ENCODE results near the gene RNF34. TPM values are rescaled to one million over a fixed set of nuclear protein-coding genes. Genes with fewer than 3 reads are reported as not detected.

Gene RNF34
- total and polyA plus RNA-seq, 10 donors: 20.8 to 62.6 (median 52.0) TPM

- H3K27ac ChIP-seq: no peak overlapping the region
- DNase-seq: no peak
- H3K9me3 ChIP-seq: peaks cover 0 to 6% (median 0%) of the 10 kb centered on the region in 8 donors
- WGBS, 5 donors: 94 to 99% (median 97%) methylated on average over 6 of the region's 6 CpGs
- H3K4me1 ChIP-seq: peaks cover 0 to 42% (median 15%) of the 10 kb centered on the region in 6 donors
- no peaks in the 10 kb centered on the region for H3K27me3 ChIP-seq (replicated peaks in 1 of 7)
- peaks cover 0 to 100% (median 80%) of the 10 kb centered on the region in 6 donors for H3K36me3 ChIP-seq
- intact Hi-C loops (cut with DNase I; ENCODE audit: low total_unique reads): no loop called here
- TF ChIP-seq POLR2AphosphoS5 (IDR thresholded peaks at IDR 0.05) (no peak), POLR2A (IDR thresholded peaks at IDR 0.05) (no peak), CTCF (IDR thresholded peaks at IDR 0.05 in 8 of 11, conservative IDR thresholded peaks at IDR 0.05 in 3 of 11) (no peak)
- no peak overlapping the region for H3K4me3 ChIP-seq
These were observed 29.0 kb downstream of the RNF34 start for GRCh38 chr12:121428883-121429282.

DNA sequence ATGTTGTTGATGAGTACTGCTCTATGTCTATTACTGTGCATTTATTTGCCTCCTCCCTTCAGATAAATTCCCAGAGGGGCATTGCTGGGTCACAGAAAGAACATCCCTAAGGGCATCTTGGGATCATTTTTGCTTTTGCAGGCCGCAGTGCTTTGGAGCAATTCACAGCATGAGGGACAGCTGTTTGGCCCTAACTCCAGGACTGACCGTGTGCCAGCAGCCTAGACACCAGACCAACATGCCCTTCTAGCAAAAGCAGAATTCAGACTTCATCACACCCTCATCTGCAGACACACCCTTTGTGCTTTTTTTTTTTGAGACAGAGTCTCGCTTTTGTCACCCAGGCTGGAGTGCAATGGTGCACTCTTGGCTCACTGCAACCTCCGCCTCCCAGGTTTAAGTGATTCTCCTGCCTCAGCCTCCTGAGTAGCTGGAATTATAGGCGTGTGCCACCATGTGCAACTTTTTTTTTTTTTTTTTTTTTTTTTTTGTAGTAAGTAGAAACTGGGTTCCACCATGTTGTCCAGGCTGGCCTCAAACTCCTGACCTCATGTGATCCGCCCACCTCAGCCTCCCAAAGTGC, 31.0 kb downstream of the RNF34 start:
- no peak for DNase-seq
- H3K36me3 ChIP-seq: peaks cover 0 to 100% (median 76%) of the 10 kb centered on the region in 6 donors
- WGBS, 5 donors: 90 to 94% (median 91%) methylated on average over 6 of the region's 6 CpGs

DNA sequence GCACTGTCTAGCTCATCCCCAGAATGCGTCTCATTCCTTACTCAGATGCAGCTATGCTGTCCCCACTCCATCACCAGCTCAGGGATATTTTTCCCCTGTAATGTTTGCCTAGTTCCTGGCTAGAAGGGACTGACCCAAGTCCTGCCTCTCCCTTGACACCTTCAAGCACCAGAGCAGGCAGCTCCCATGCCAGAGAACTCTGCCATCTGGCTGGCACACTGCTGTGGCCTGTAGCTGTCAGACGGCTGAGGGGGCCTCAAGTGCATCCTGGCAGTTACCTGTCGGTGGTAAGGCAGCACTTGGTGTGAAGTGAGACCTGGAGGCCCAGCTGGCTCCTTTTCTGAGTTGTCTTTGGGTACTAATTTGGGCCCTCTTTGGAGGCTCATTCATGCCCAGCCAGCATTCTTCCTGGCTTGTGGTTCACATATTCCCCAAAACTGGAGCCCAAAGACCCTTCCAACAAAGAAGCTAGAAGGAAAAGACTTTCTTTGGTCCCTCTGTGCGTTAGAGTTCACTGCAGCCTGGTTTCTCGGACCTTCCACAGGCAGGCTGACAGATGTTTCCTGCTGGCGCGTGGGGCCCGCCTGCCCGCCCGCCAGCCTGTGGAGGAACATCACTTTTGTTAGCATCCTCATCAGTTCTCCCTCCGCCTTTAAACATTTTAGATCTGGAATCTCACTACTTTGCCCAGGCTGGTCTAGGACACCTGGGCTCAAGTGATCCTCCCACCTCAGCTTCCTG, 33.0 kb downstream of the RNF34 start:
- Histone ChIP-seq H3K27ac (peak overlapping the region in 2 of 8 donors; percentile 16 to 17), H3K9me3 (peaks cover 0 to 3% (median 0%) of the 10 kb centered on the region in 8 donors), H3K4me1 (peaks cover 0 to 4% (median 0%) of the 10 kb centered on the region in 6 donors), H3K4me3 (no peak overlapping the region), H3K27me3 (replicated peaks in 1 of 7) (no peaks in the 10 kb centered on the region), H3K36me3 (peaks cover 0 to 100% (median 74%) of the 10 kb centered on the region in 6 donors)
- no peak for DNase-seq
- 51 to 71% (median 66%) methylated on average over 9 to 11 of the region's 11 CpGs for WGBS, 5 donors
- TF ChIP-seq POLR2A (IDR thresholded peaks at IDR 0.05) (no peak), POLR2AphosphoS5 (IDR thresholded peaks at IDR 0.05) (peak; percentile 4 to 47 (median 24)), CTCF (IDR thresholded peaks at IDR 0.05 in 8 of 11, conservative IDR thresholded peaks at IDR 0.05 in 3 of 11) (no peak)
- intact Hi-C loops (cut with DNase I; ENCODE audit: low total_unique reads): no loop called here

More for the DNA sequence above, 31.0 kb downstream of the RNF34 start:
- no peak overlapping the region for H3K27ac ChIP-seq
- H3K9me3 ChIP-seq: no peaks in the 10 kb centered on the region
- TF ChIP-seq POLR2AphosphoS5 (IDR thresholded peaks at IDR 0.05) (no peak), POLR2A (IDR thresholded peaks at IDR 0.05) (no peak), CTCF (IDR thresholded peaks at IDR 0.05 in 8 of 11, conservative IDR thresholded peaks at IDR 0.05 in 3 of 11) (no peak)
- H3K4me1 ChIP-seq: peaks cover 0 to 24% (median 5%) of the 10 kb centered on the region in 6 donors
- no peaks in the 10 kb centered on the region for H3K27me3 ChIP-seq (replicated peaks in 1 of 7)
- H3K4me3 ChIP-seq: no peak overlapping the region
- intact Hi-C loops (cut with DNase I; ENCODE audit: low total_unique reads): no loop called here

GRCh38 chr12:121436706-121437105, 36.8 kb downstream of the RNF34 start:
- H3K36me3 ChIP-seq: peaks cover 5 to 100% (median 77%) of the 10 kb centered on the region in 6 donors
- peaks cover 0 to 3% (median 0%) of the 10 kb centered on the region in 8 donors for H3K9me3 ChIP-seq
- no peaks in the 10 kb centered on the region for H3K4me1 ChIP-seq

More at GRCh38 chr12:121436706-121437105, 36.8 kb downstream of the RNF34 start:
- Histone ChIP-seq H3K4me3 (no peak overlapping the region), H3K27me3 (replicated peaks in 1 of 7) (no peaks in the 10 kb centered on the region), H3K27ac (no peak overlapping the region)
- DNase-seq: no peak
- intact Hi-C loops (cut with DNase I; ENCODE audit: low total_unique reads): no loop called here
- TF ChIP-seq POLR2AphosphoS5 (IDR thresholded peaks at IDR 0.05) (no peak), CTCF (IDR thresholded peaks at IDR 0.05 in 8 of 11, conservative IDR thresholded peaks at IDR 0.05 in 3 of 11) (no peak), POLR2A (IDR thresholded peaks at IDR 0.05) (no peak)
- WGBS, 5 donors: 64 to 86% (median 86%) methylated on average over 2 of the region's 2 CpGs

All from spleen (tissue), 11 donors.